Body of pancreas (tissue), 4 donors: ENCODE results near the gene S100A6.

Experiments
- CTCF ChIP-seq, 7 experiments: fragments of 450-650 bp in 4 of 7; fragments of 200-600 bp in 3 of 7; sonication (generic) in 3 of 7; IDR thresholded peaks; one replicate each; pipeline ENCODE4 v1.5.1; 2016 to 2019; ENCODE audit warnings: antibody characterized with exemption in 7 of 7
- POLR2A ChIP-seq, 3 donors: fragments of 450-650 bp; IDR thresholded peaks; one replicate each; pipeline ENCODE4 v1.6.1; 2016; ENCODE audit warnings: antibody characterized with exemption in 3 of 3, mild to moderate bottlenecking in 2 of 3

GRCh38 chr1:153487707-153488106, 48.1 kb downstream of the S100A6 start:
- TF ChIP-seq CTCF (IDR thresholded peaks at IDR 0.05) (no peak), POLR2A (IDR thresholded peaks at IDR 0.05) (no peak)
